ENCODE results near the gene ST8SIA6. TPM values are rescaled to one million over a fixed set of nuclear protein-coding genes. Genes with fewer than 3 reads are reported as not detected.

Gene ST8SIA6
- total and polyA plus RNA-seq, 7 donors = 0.12 to 2.1 (median 1.1) TPM

- intact Hi-C loops (cut with DNase I) = loop anchor here in 1 of 2 donors (10.0 kb wide), 1 partner anchor 591 kb away; no protein-coding TSS in a partner anchor
- ATAC-seq (no peak), DNase-seq (no peak)
- no peaks in the 10 kb centered on the region for H3K36me3 ChIP-seq (ENCODE audit: insufficient read depth in 1 of 2, low read depth in 1 of 2)
- no peak overlapping the region for H3K4me3 ChIP-seq
- no peaks in the 10 kb centered on the region for H3K4me1 ChIP-seq
- no peaks in the 10 kb centered on the region for H3K9me3 ChIP-seq
- H3K27ac ChIP-seq = no peak overlapping the region
- peaks cover 0 to 11% (median 0%) of the 10 kb centered on the region in 3 donors for H3K27me3 ChIP-seq (ENCODE audit: insufficient read depth in 3 of 3, low read length in 2 of 3)
- TF ChIP-seq CTCF (IDR thresholded peaks at IDR 0.05) = no peak
- 64 to 74% (median 71%) methylated on average over 4 of the region's 4 CpGs for WGBS, 3 donors
Measured at GRCh38 chr10:17435953-17436352, 18.4 kb downstream of the ST8SIA6 start.

GRCh38 chr10:17435187-17435586, 19.2 kb downstream of the ST8SIA6 start:
- intact Hi-C loops (cut with DNase I) = loop anchor here in 1 of 2 donors (10.0 kb wide), 1 partner anchor 590 kb away; no protein-coding TSS in a partner anchor
- H3K27ac ChIP-seq = no peak overlapping the region
- ATAC-seq = no peak
- no peak for DNase-seq
- no peaks in the 10 kb centered on the region for H3K36me3 ChIP-seq (ENCODE audit: insufficient read depth in 1 of 2, low read depth in 1 of 2)
- no peak for TF ChIP-seq CTCF (IDR thresholded peaks at IDR 0.05)
- no peaks in the 10 kb centered on the region for H3K4me1 ChIP-seq
- H3K4me3 ChIP-seq = no peak overlapping the region
- no peaks in the 10 kb centered on the region for H3K9me3 ChIP-seq
- H3K27me3 ChIP-seq (ENCODE audit: insufficient read depth in 3 of 3, low read length in 2 of 3) = peaks cover 0 to 10% (median 0%) of the 10 kb centered on the region in 3 donors

GRCh38 chr10:17432723-17433122, 21.7 kb downstream of the ST8SIA6 start:
- Histone ChIP-seq H3K27me3 (ENCODE audit: insufficient read depth in 3 of 3, low read length in 2 of 3) (peaks cover 0 to 13% (median 0%) of the 10 kb centered on the region in 3 donors), H3K9me3 (no peaks in the 10 kb centered on the region), H3K27ac (no peak overlapping the region), H3K36me3 (ENCODE audit: insufficient read depth in 1 of 2, low read depth in 1 of 2) (no peaks in the 10 kb centered on the region), H3K4me3 (no peak overlapping the region), H3K4me1 (no peaks in the 10 kb centered on the region)
- no peak for ATAC-seq
- intact Hi-C loops (cut with DNase I) = loop anchor here (5.0 to 10.0 kb wide), 2 partner anchors 588 to 590 kb away; no protein-coding TSS in a partner anchor
- 58 to 64% (median 62%) methylated on average over 6 of the region's 6 CpGs for WGBS, 3 donors
- no peak for TF ChIP-seq CTCF (IDR thresholded peaks at IDR 0.05)
- no peak for DNase-seq

GRCh38 chr10:17431871-17432311, 22.5 kb downstream of the ST8SIA6 start:
- Histone ChIP-seq H3K4me1 (no peaks in the 10 kb centered on the region), H3K4me3 (no peak overlapping the region), H3K9me3 (no peaks in the 10 kb centered on the region), H3K36me3 (ENCODE audit: insufficient read depth in 1 of 2, low read depth in 1 of 2) (no peaks in the 10 kb centered on the region), H3K27ac (no peak overlapping the region), H3K27me3 (ENCODE audit: insufficient read depth in 3 of 3, low read length in 2 of 3) (peaks cover 0 to 13% (median 0%) of the 10 kb centered on the region in 3 donors)
- no peak for TF ChIP-seq CTCF (IDR thresholded peaks at IDR 0.05)
- WGBS, 3 donors = 65 to 76% (median 71%) methylated on average over 7 of the region's 7 CpGs
- intact Hi-C loops (cut with DNase I) = loop anchor here (5.0 to 10.0 kb wide), 2 partner anchors 587 to 590 kb away; no protein-coding TSS in a partner anchor
- no peak for DNase-seq
- ATAC-seq = no peak
